Peyer's patch (tissue), 4 donors: Measurements from ENCODE around the gene C19orf44.

Experiments
- POLR2A ChIP-seq, 2 donors: fragments of 450-650 bp; IDR thresholded peaks; one replicate each; pipeline ENCODE4 v1.5.1; 2017; ENCODE audit warnings: antibody characterized with exemption in 2 of 2, mild to moderate bottlenecking in 2 of 2, moderate library complexity in 2 of 2
- TF ChIP-seq, protein P1 (sequence below), 6 experiments: fragments of 450-650 bp in 4 of 6; fragments of 200-600 bp in 2 of 6; sonication (generic) in 1 of 6; IDR thresholded peaks; one replicate each; pipeline ENCODE4 v1.5.1; 2017 to 2019; ENCODE audit warnings: antibody characterized with exemption in 6 of 6, mild to moderate bottlenecking in 3 of 6, moderate library complexity in 1 of 6

DNA sequence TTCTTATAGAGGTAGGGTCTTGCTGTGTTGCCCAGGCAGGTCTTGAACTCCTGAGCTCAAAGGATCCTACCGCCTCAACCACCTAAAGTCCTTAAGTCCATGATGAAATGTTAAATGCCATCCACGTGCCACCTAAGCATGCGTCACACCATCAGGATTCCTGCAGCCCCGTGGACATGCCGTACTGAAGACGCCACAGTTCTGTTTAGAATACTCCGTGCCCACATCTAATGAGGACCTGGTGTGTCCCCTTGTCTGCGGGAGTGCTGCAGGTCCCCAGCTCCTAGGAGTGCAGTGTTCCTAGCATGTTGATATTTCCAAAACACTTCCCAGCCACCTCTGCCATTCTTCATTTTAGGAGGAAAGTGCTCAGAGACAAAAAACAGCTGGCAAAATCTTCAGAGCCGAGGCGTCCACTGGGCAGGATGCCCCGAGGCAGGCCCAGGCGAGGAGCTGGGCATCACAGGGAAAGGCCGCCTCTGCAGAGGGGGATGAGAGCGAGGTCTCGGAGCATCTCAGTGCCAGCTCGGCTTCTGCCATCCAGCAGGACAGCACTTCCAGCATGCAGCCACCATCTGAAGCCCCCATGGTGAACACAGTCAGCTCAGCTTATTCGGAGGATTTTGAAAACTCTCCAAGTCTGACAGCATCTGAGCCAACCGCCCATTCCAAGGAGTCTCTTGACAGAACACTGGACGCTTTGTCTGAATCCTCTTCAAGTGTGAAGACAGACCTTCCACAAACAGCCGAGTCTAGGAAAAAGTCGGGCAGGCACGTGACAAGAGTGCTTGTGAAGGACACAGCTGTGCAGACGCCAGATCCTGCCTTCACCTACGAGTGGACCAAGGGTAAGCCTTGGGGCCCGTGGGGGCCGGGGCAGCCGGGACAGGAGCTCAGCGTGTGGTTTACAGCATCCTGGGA lies 13.2 kb downstream of the C19orf44 start:
- TF ChIP-seq, protein P1, sequence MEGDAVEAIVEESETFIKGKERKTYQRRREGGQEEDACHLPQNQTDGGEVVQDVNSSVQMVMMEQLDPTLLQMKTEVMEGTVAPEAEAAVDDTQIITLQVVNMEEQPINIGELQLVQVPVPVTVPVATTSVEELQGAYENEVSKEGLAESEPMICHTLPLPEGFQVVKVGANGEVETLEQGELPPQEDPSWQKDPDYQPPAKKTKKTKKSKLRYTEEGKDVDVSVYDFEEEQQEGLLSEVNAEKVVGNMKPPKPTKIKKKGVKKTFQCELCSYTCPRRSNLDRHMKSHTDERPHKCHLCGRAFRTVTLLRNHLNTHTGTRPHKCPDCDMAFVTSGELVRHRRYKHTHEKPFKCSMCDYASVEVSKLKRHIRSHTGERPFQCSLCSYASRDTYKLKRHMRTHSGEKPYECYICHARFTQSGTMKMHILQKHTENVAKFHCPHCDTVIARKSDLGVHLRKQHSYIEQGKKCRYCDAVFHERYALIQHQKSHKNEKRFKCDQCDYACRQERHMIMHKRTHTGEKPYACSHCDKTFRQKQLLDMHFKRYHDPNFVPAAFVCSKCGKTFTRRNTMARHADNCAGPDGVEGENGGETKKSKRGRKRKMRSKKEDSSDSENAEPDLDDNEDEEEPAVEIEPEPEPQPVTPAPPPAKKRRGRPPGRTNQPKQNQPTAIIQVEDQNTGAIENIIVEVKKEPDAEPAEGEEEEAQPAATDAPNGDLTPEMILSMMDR (IDR thresholded peaks at IDR 0.05) = no peak
- no peak for TF ChIP-seq POLR2A (IDR thresholded peaks at IDR 0.05)
